HEK293 (cell line): ENCODE results near the gene CDH7.

Experiments
- CTCF ChIA-PET: fragments of 350-600 bp; formaldehyde crosslinking; extraction: SDS; loops from one replicate; lab custom pipeline; 2021; ENCODE audit warnings: antibody characterized with exemption; lab: Yijun Ruan, JAX
- POLR2A ChIA-PET: fragments of 300-600 bp; formaldehyde crosslinking; extraction: SDS; loops from one replicate; lab custom pipeline; 2020; ENCODE audit warnings: antibody characterized with exemption, inconsistent platforms; lab: Yijun Ruan, JAX
- H3K27ac ChIP-seq: fragments of 200-500 bp; sonication (Bioruptor generic); 2 replicates; pipeline ENCODE4 v1.5.1; 2014; ENCODE audit warnings: low read depth, low read length, control low read depth, inconsistent platforms; ENCODE audit errors: extremely low read depth
- H3K36me3 ChIP-seq, 2 experiments: fragments of 200-500 bp in 1 of 2; sonication (Bioruptor generic) in 1 of 2; 1 replicate in 1 of 2; 2 replicates in 1 of 2; pipeline ENCODE4 v1.5.1; 2014 to 2017; ENCODE audit warnings: inconsistent platforms in 2 of 2, low read length in 2 of 2; ENCODE audit not compliant: control insufficient read depth in 2 of 2, insufficient read depth in 1 of 2
- H3K4me1 ChIP-seq: fragments of 200-500 bp; sonication (Bioruptor generic); 2 replicates; pipeline ENCODE4 v1.5.1; 2014; ENCODE audit warnings: mild to moderate bottlenecking, low read length, inconsistent platforms; ENCODE audit not compliant: control insufficient read depth, insufficient read depth
- H3K4me3 ChIP-seq: 2 replicates; pipeline ENCODE4 v1.5.1; 2011; ENCODE audit warnings: low read depth, mild to moderate bottlenecking, control low read depth, low read length, moderate library complexity
- H3K9me3 ChIP-seq: fragments of 200-500 bp; sonication (Bioruptor generic); 2 replicates; pipeline ENCODE4 v1.5.1; 2014; ENCODE audit warnings: low read depth, low read length, inconsistent platforms; ENCODE audit not compliant: control insufficient read depth, insufficient read depth
- FEZF1 ChIP-seq: fragments of 450-650 bp; formaldehyde crosslinking; IDR thresholded peaks from 2 replicates; pipeline ENCODE4 v1.5.1; 2016; ENCODE audit warnings: missing biosample characterization, missing genetic modification characterization
- IKZF3 ChIP-seq: fragments of 450-650 bp; IDR thresholded peaks from 2 replicates; pipeline ENCODE4 v1.5.0; 2018; ENCODE audit warnings: missing biosample characterization, mild to moderate bottlenecking, missing genetic modification characterization, moderate library complexity
- KLF8 ChIP-seq: fragments of 450-650 bp; formaldehyde crosslinking; IDR thresholded peaks from 2 replicates; pipeline ENCODE4 v1.5.1; 2016; ENCODE audit warnings: missing biosample characterization, missing genetic modification characterization
- KLF9 ChIP-seq: fragments of 450-650 bp; formaldehyde crosslinking; IDR thresholded peaks from 2 replicates; pipeline ENCODE4 v1.5.1; 2016; ENCODE audit warnings: missing biosample characterization, missing genetic modification characterization, low read depth
- MEIS1 ChIP-seq: sonication (generic); formaldehyde crosslinking; IDR thresholded peaks from 2 replicates; pipeline ENCODE4 v1.8.1; 2022; ENCODE audit warnings: missing genetic modification reagents, mild to moderate bottlenecking, borderline replicate concordance
- PRDM10 ChIP-seq: fragments of 450-650 bp; formaldehyde crosslinking; IDR thresholded peaks from 2 replicates; pipeline ENCODE4 v1.5.1; 2016; ENCODE audit warnings: missing biosample characterization, missing genetic modification characterization
- PRDM2 ChIP-seq: fragments of 450-650 bp; formaldehyde crosslinking; IDR thresholded peaks from 2 replicates; pipeline ENCODE4 v1.5.1; 2016; ENCODE audit warnings: missing biosample characterization, missing genetic modification characterization, borderline replicate concordance
- REPIN1 ChIP-seq: fragments of 450-650 bp; formaldehyde crosslinking; IDR thresholded peaks from 2 replicates; pipeline ENCODE4 v1.5.1; 2017; ENCODE audit warnings: missing biosample characterization, missing genetic modification characterization, low read depth
- SCRT2 ChIP-seq: fragments of 450-650 bp; formaldehyde crosslinking; IDR thresholded peaks from 2 replicates; pipeline ENCODE4 v1.5.1; 2016; ENCODE audit warnings: missing biosample characterization, missing genetic modification characterization
- SP2 ChIP-seq: fragments of 450-650 bp; formaldehyde crosslinking; IDR thresholded peaks from 2 replicates; pipeline ENCODE4 v1.5.1; 2016; ENCODE audit warnings: missing biosample characterization, missing genetic modification characterization
- SP7 ChIP-seq: fragments of 450-650 bp; formaldehyde crosslinking; IDR thresholded peaks from 2 replicates; pipeline ENCODE4 v1.5.1; 2016; ENCODE audit warnings: missing biosample characterization, missing genetic modification characterization
- ZBTB1 ChIP-seq: fragments of 450-650 bp; formaldehyde crosslinking; IDR thresholded peaks from 2 replicates; pipeline ENCODE4 v1.5.1; 2016; ENCODE audit warnings: missing biosample characterization, missing genetic modification characterization
- ZBTB20 ChIP-seq: fragments of 450-650 bp; formaldehyde crosslinking; IDR thresholded peaks from 2 replicates; pipeline ENCODE4 v1.5.1; 2016; ENCODE audit warnings: missing biosample characterization, missing genetic modification characterization
- ZBTB7A ChIP-seq: fragments of 450-650 bp; formaldehyde crosslinking; IDR thresholded peaks from 2 replicates; pipeline ENCODE4 v1.5.1; 2016; ENCODE audit warnings: low read depth, missing biosample characterization, missing genetic modification characterization
- ZFP3 ChIP-seq: fragments of 450-650 bp; formaldehyde crosslinking; IDR thresholded peaks from 2 replicates; pipeline ENCODE4 v1.5.1; 2016; ENCODE audit warnings: low read depth, missing biosample characterization, missing genetic modification characterization
- ZFP41 ChIP-seq: fragments of 450-650 bp; formaldehyde crosslinking; IDR thresholded peaks from 2 replicates; pipeline ENCODE4 v1.5.1; 2016; ENCODE audit warnings: missing biosample characterization, missing genetic modification characterization, borderline replicate concordance
- ZFP69B ChIP-seq: fragments of 450-650 bp; formaldehyde crosslinking; IDR thresholded peaks from 2 replicates; pipeline ENCODE4 v1.5.1; 2016; ENCODE audit warnings: missing biosample characterization, missing genetic modification characterization
- ZNF184 ChIP-seq: fragments of 450-650 bp; IDR thresholded peaks from 2 replicates; pipeline ENCODE4 v1.5.1; 2018; ENCODE audit warnings: missing biosample characterization, mild to moderate bottlenecking, missing genetic modification characterization
- ZNF2 ChIP-seq: fragments of 450-650 bp; formaldehyde crosslinking; IDR thresholded peaks from 2 replicates; pipeline ENCODE4 v1.5.1; 2016; ENCODE audit warnings: missing biosample characterization, missing genetic modification characterization
- ZNF211 ChIP-seq: fragments of 450-650 bp; formaldehyde crosslinking; IDR thresholded peaks from 2 replicates; pipeline ENCODE4 v1.5.1; 2016; ENCODE audit warnings: low read depth, missing biosample characterization, missing genetic modification characterization
- ZNF37A ChIP-seq: fragments of 450-650 bp; IDR thresholded peaks from 2 replicates; pipeline ENCODE4 v1.5.1; 2018; ENCODE audit warnings: missing biosample characterization, missing genetic modification characterization
- ZNF510 ChIP-seq: fragments of 450-650 bp; formaldehyde crosslinking; IDR thresholded peaks from 2 replicates; pipeline ENCODE4 v1.5.1; 2018; ENCODE audit warnings: mild to moderate bottlenecking, missing genetic modification characterization, missing biosample characterization; ENCODE audit not compliant: insufficient replicate concordance
- ZNF544 ChIP-seq: fragments of 450-650 bp; formaldehyde crosslinking; IDR thresholded peaks from 2 replicates; pipeline ENCODE4 v1.5.0; 2017; ENCODE audit warnings: missing biosample characterization, missing genetic modification characterization
- ZNF549 ChIP-seq: fragments of 450-650 bp; IDR thresholded peaks from 2 replicates; pipeline ENCODE4 v1.5.1; 2018; ENCODE audit warnings: missing biosample characterization, missing genetic modification characterization, mild to moderate bottlenecking, inconsistent platforms, moderate library complexity
- ZNF621 ChIP-seq: fragments of 450-650 bp; formaldehyde crosslinking; IDR thresholded peaks from 2 replicates; pipeline ENCODE4 v1.5.1; 2017; ENCODE audit warnings: missing biosample characterization, missing genetic modification characterization
- ZNF658 ChIP-seq: fragments of 450-650 bp; formaldehyde crosslinking; IDR thresholded peaks from 2 replicates; pipeline ENCODE4; 2016; ENCODE audit warnings: missing biosample characterization, missing genetic modification characterization
- ZNF677 ChIP-seq: fragments of 450-650 bp; IDR thresholded peaks from 2 replicates; pipeline ENCODE4 v1.5.0; 2018; ENCODE audit warnings: missing biosample characterization, mild to moderate bottlenecking, missing genetic modification characterization, moderate library complexity
- ZNF792 ChIP-seq: fragments of 450-650 bp; formaldehyde crosslinking; IDR thresholded peaks from 2 replicates; pipeline ENCODE4 v1.5.1; 2016; ENCODE audit warnings: missing biosample characterization, missing genetic modification characterization
- ZSCAN30 ChIP-seq: fragments of 450-650 bp; IDR thresholded peaks from 2 replicates; pipeline ENCODE4 v1.5.1; 2018; ENCODE audit warnings: missing biosample characterization, mild to moderate bottlenecking, missing genetic modification characterization, moderate library complexity
- ZXDB ChIP-seq: fragments of 450-650 bp; formaldehyde crosslinking; IDR thresholded peaks from 2 replicates; pipeline ENCODE4 v1.5.1; 2016; ENCODE audit warnings: missing biosample characterization, missing genetic modification characterization

The CDH7 gene

GRCh38 chr18:65754121-65754520 is 3.3 kb downstream of the CDH7 start:
- POLR2A ChIA-PET = interaction anchor here (0.9 to 1.9 kb wide), 5 partner anchors 10 to 153 kb away, joined by 3 to 5 read pairs (median 3); no protein-coding TSS in a partner anchor
- H3K36me3 ChIP-seq = no peaks in the 10 kb centered on the region
- no peak overlapping the region for H3K4me3 ChIP-seq
- CTCF ChIA-PET = interaction anchor here (0.5 to 3.0 kb wide), 12 partner anchors 8 to 1124 kb away, joined by 3 to 19 read pairs (median 6); no protein-coding TSS in a partner anchor
- H3K4me1 ChIP-seq = peaks cover 44% of the 10 kb centered on the region
- peak overlapping the region; percentile 74 for H3K27ac ChIP-seq
- H3K9me3 ChIP-seq = no peaks in the 10 kb centered on the region
- TF ChIP-seq SP7 (tag by site-specific recombination) (peak; percentile 93), ZNF621 (tag by site-specific recombination) (no peak), PRDM10 (tag by site-specific recombination) (peak; percentile 13; the same call in 1 of the 2 replicates), ZNF792 (tag by site-specific recombination) (no peak), ZNF544 (tag by site-specific recombination) (no peak), FEZF1 (tag by site-specific recombination) (peak; percentile 87), ZNF549 (tag by site-specific recombination) (no peak), ZSCAN30 (tag by site-specific recombination) (peak; percentile 67), KLF8 (tag by site-specific recombination) (peak; percentile 41; the same call in 1 of the 2 replicates), ZNF658 (no peak), SP2 (tag by site-specific recombination) (no peak), ZXDB (tag by site-specific recombination) (peak; percentile 93), ZFP3 (tag by site-specific recombination) (no peak), ZFP41 (tag by site-specific recombination) (no peak), ZNF184 (tag by site-specific recombination) (no peak), SCRT2 (tag by site-specific recombination) (no peak; the same call in 1 of the 2 replicates), ZNF211 (tag by site-specific recombination) (no peak), ZBTB7A (tag by site-specific recombination) (no peak), ZFP69B (tag by site-specific recombination) (0 out of 2 replicates have a peak, but pooled peaks have one; percentile 28), ZNF37A (no peak), REPIN1 (tag by site-specific recombination) (no peak), KLF9 (no peak), ZNF510 (no peak), ZNF677 (tag by site-specific recombination) (no peak), IKZF3 (tag by site-specific recombination) (peak; percentile 68), ZNF2 (tag by site-specific recombination) (no peak), PRDM2 (tag by site-specific recombination) (no peak), MEIS1 (CRISPR knock-in tag) (no peak), ZBTB1 (tag by site-specific recombination) (no peak), ZBTB20 (tag by site-specific recombination) (peak; percentile 89)
